Smooth muscle cell (in vitro differentiated cells): ENCODE results near the gene SCGB2B2. TPM values are rescaled to one million over a fixed set of nuclear protein-coding genes. Genes with fewer than 3 reads are reported as not detected.
"Not testable (repeated sequence)": the region's sequence is repeated elsewhere in the genome, so short reads cannot be mapped to it uniquely, and the experiment has no call there.

Experiments used
- DNase-seq: peaks from one replicate; lab custom pipeline; 2025; ENCODE audit not compliant: unreplicated experiment; lab: John Stamatoyannopoulos, UW
- H2AFZ ChIP-seq: fragments of 200-600 bp; sonication (generic); 2 replicates; pipeline ENCODE4 v1.6.0; 2016; ENCODE audit warnings: antibody characterized with exemption, low read depth, mild to moderate bottlenecking
- H3F3A ChIP-seq: fragments of 200-600 bp; sonication (generic); 2 replicates; pipeline ENCODE4 v1.6.0; 2017; ENCODE audit warnings: antibody characterized with exemption, low read depth
- H3K27ac ChIP-seq: fragments of 200-600 bp; sonication (generic); 2 replicates; pipeline ENCODE4 v1.5.1; 2016; ENCODE audit warnings: low read depth, mild to moderate bottlenecking
- H3K27me3 ChIP-seq: fragments of 200-600 bp; sonication (generic); 2 replicates; pipeline ENCODE4 v1.6.1; 2016; ENCODE audit warnings: low read depth, mild to moderate bottlenecking
- H3K36me3 ChIP-seq: fragments of 200-600 bp; sonication (generic); 2 replicates; pipeline ENCODE4 v1.5.1; 2016; ENCODE audit warnings: low read depth
- H3K4me1 ChIP-seq: fragments of 200-600 bp; sonication (generic); 2 replicates; pipeline ENCODE4 v1.5.1; 2016; ENCODE audit warnings: low read depth
- H3K4me2 ChIP-seq: fragments of 200-600 bp; sonication (generic); 2 replicates; pipeline ENCODE4 v1.6.0; 2016; ENCODE audit warnings: mild to moderate bottlenecking
- H3K4me3 ChIP-seq: fragments of 200-600 bp; sonication (generic); 2 replicates; pipeline ENCODE4 v1.5.1; 2016; ENCODE audit warnings: mild to moderate bottlenecking
- H3K79me2 ChIP-seq: fragments of 200-600 bp; sonication (generic); 2 replicates; pipeline ENCODE4 v1.6.0; 2016; ENCODE audit warnings: low read depth, mild to moderate bottlenecking
- H3K9ac ChIP-seq: fragments of 200-600 bp; sonication (generic); 2 replicates; pipeline ENCODE4 v1.6.0; 2016; ENCODE audit warnings: low read depth
- H3K9me3 ChIP-seq: fragments of 200-600 bp; sonication (generic); replicated peaks from 2 replicates; pipeline ENCODE4 v1.5.1; 2016; ENCODE audit warnings: low read depth
- H4K20me1 ChIP-seq: fragments of 200-600 bp; sonication (generic); 2 replicates; pipeline ENCODE4 v1.6.0; 2016; ENCODE audit warnings: low read depth
- CTCF ChIP-seq: fragments of 200-600 bp; sonication (generic); IDR thresholded peaks from 2 replicates; pipeline ENCODE4 v1.5.1; 2017; ENCODE audit warnings: borderline replicate concordance, mild to moderate bottlenecking, antibody characterized with exemption; ENCODE audit not compliant: insufficient read depth, poor library complexity, severe bottlenecking
- WGBS: methylation state at CpG from one replicate; pipeline ENCODE4 v1.1.7; 2016; ENCODE audit warnings: low lambda C conversion rate; 5-methylcytosine and 5-hydroxymethylcytosine counted together
- polyA plus RNA-seq: library from polyadenylated mRNA; unstranded; fragments of >200 nt; fragmentation: Nextera tagmentation; extraction: Ambion mirVana; gene quantifications from 2 replicates; pipeline ENCODE4 v1.2.1, GENCODE V29; 2016
- total RNA-seq: library from RNA; depleted of rRNA; stranded (reverse); fragments of >200 nt; gene quantifications from 2 replicates; pipeline ENCODE4 v1.2.3, GENCODE V29; 2014

The SCGB2B2 gene
- total and polyA plus RNA-seq, 2 experiments from 2014 or later, result 0.73 TPM; not detected in 1

DNA sequence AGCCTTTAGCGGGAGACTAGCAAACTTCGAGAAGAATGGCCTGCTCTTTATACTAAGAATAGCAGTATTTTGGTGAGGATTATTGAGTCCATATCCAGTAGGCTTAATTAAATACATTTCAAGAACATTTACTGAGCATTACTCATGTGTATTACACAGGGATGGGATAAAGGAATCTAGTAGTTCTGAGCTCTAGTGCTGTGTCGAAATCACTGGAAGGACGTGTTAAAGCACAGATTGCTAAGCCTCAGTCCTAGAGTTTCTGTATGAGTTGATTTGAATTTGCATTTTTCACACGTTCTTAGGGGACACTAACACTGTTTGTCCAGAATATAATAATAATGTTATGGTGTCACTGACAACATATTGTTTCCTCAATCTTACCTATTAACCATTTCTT lies 9.5 kb upstream of the SCGB2B2 start:
- Histone ChIP-seq H4K20me1 (no peaks in the 10 kb centered on the region), H3K9ac (no peak overlapping the region), H3K79me2 (no peaks in the 10 kb centered on the region), H3K4me2 (no peak overlapping the region), H3F3A (no peaks in the 10 kb centered on the region), H3K9me3 (peaks cover 11% of the 10 kb centered on the region), H3K27ac (no peak overlapping the region), H2AFZ (no peak overlapping the region), H3K27me3 (no peaks in the 10 kb centered on the region), H3K4me1 (no peaks in the 10 kb centered on the region), H3K4me3 (no peak overlapping the region), H3K36me3 (peaks cover 36% of the 10 kb centered on the region)
- no peak for TF ChIP-seq CTCF
- no peak for DNase-seq
- WGBS, result 94% methylated on average over 5 of the region's 5 CpGs

DNA sequence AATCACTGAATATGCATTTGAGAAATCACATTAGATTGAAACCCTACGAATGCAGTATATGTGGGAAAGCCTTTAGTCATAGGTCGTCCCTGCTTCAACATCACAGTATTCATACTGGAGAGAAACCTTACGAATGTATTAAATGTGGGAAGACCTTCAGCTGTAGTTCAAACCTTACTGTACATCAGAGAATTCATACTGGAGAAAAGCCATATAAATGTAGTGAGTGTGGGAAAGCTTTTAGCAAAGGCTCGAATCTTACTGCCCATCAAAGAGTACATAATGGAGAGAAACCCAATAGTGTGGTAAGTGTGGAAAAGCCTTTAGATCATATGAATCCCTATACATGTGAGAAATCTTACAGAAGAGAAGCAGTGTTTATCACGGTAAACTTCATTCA lies 8.3 kb upstream of the SCGB2B2 start:
- not testable (repeated sequence) for H3K4me1 ChIP-seq, H3K79me2 ChIP-seq, H3K27ac ChIP-seq, H3K27me3 ChIP-seq, H2AFZ ChIP-seq, H3F3A ChIP-seq, DNase-seq, H3K4me3 ChIP-seq, H3K9ac ChIP-seq, H3K4me2 ChIP-seq, H4K20me1 ChIP-seq
- 96% methylated on average over 5 of the region's 5 CpGs for WGBS
- Histone ChIP-seq H3K9me3 (peaks cover 11% of the 10 kb centered on the region), H3K36me3 (peaks cover 46% of the 10 kb centered on the region)

- Histone ChIP-seq H3K9me3 (peaks cover 8% of the 10 kb centered on the region), H3K4me3 (no peak overlapping the region), H3K36me3 (peaks cover 59% of the 10 kb centered on the region), H3F3A (no peaks in the 10 kb centered on the region), H4K20me1 (no peaks in the 10 kb centered on the region), H3K27ac (no peak overlapping the region), H3K27me3 (no peaks in the 10 kb centered on the region), H2AFZ (no peak overlapping the region), H3K4me2 (no peak overlapping the region), H3K4me1 (peaks cover 7% of the 10 kb centered on the region), H3K79me2 (peaks cover 12% of the 10 kb centered on the region), H3K9ac (no peak overlapping the region)
- no peak for DNase-seq
- no peak for TF ChIP-seq CTCF
- 99% methylated on average over 9 of the region's 9 CpGs for WGBS
Measured at GRCh38 chr19:34681478-34681877, 4.5 kb upstream of the SCGB2B2 start.

DNA sequence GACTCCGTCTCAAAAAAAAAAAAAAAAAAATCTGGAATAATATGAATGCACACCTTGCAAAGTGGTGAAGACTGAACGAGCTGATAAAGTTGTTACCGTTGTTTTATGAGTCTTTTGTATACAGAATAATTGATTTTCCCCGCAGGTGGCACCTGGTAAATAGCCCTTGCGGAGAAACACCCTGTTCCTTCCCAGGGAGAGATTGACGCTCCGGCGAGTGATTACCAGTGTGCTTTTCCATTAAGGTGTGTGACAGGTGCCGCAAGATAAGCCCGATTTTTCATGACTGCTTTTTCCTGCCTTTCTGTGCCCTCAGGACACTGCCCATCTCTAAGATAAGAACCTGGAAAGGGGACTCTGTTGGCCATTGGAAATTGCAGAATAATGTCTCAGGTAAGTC lies 1.5 kb upstream of the SCGB2B2 start:
- Histone ChIP-seq H3K4me3 (peak overlapping the region; percentile 73), H3K79me2 (peaks cover 12% of the 10 kb centered on the region), H3K27me3 (no peaks in the 10 kb centered on the region), H3K4me1 (peaks cover 9% of the 10 kb centered on the region), H3K9ac (peak overlapping the region; percentile 98), H3K27ac (peak overlapping the region; percentile 99), H2AFZ (no peak overlapping the region), H3K9me3 (no peaks in the 10 kb centered on the region), H3K36me3 (peaks cover 42% of the 10 kb centered on the region), H4K20me1 (no peaks in the 10 kb centered on the region), H3K4me2 (peak overlapping the region; percentile 96), H3F3A (no peaks in the 10 kb centered on the region)
- no peak for TF ChIP-seq CTCF
- DNase-seq, result no peak
- 70% methylated on average over 10 of the region's 10 CpGs for WGBS
